K562 (cell line): Measurements from ENCODE around the gene PCOLCE2.

ENCODE experiments used
- ARID2 ChIP-seq: fragments of 450-650 bp; IDR thresholded peaks from 2 replicates; pipeline ENCODE4 v1.6.1; 2017; ENCODE audit warnings: antibody characterized with exemption, mild to moderate bottlenecking
- NFE2L1 ChIP-seq: fragments of 450-650 bp; IDR thresholded peaks from 2 replicates; pipeline ENCODE4 v1.6.1; 2016; ENCODE audit warnings: missing genetic modification characterization, low read depth, mild to moderate bottlenecking, missing compliant biosample characterization, moderate library complexity, borderline replicate concordance
- PML ChIP-seq: IDR thresholded peaks from 2 replicates; pipeline ENCODE4 v1.6.1; 2012; ENCODE audit warnings: low read length, inconsistent platforms
- POLR2A ChIP-seq: fragments of 450-650 bp; conservative IDR thresholded peaks from 2 replicates; pipeline ENCODE4 v1.6.1; 2016
- RB1 ChIP-seq: fragments of 450-650 bp; IDR thresholded peaks from 2 replicates; pipeline ENCODE4 v1.6.1; 2017; ENCODE audit warnings: low read depth, mild to moderate bottlenecking
- ZNF707 ChIP-seq: fragments of 250-450 bp; sonication (Bioruptor Pico); conservative IDR thresholded peaks from 2 replicates; pipeline ENCODE4 v1.8.0; 2022; ENCODE audit warnings: inconsistent platforms, mild to moderate bottlenecking, moderate library complexity

- TF ChIP-seq ARID2 (no peak), ZNF707 (no peak), POLR2A (no peak), NFE2L1 (tag) (no peak), RB1 (no peak), PML (no peak)
These were observed 26.8 kb upstream of the PCOLCE2 start for GRCh38 chr3:142915636-142916035.
